HG03378 (cell line): Measurements from ENCODE around the gene SYNJ2.

ENCODE experiments used
- ATAC-seq: cut with Tn5 transposase; IDR thresholded peaks from one replicate; pipeline ENCODE4 v1.9.1; 2021; ENCODE audit warnings: mild to moderate bottlenecking, moderate library complexity; ENCODE audit not compliant: unreplicated experiment

SYNJ2 gene

GRCh38 chr6:157980288-157981131 lies 1.2 kb upstream of the SYNJ2 start:
- no peak for ATAC-seq

- peak; percentile 26 for ATAC-seq
Measured at GRCh38 chr6:157981132-157981394, 600 bp upstream of the SYNJ2 start.

DNA sequence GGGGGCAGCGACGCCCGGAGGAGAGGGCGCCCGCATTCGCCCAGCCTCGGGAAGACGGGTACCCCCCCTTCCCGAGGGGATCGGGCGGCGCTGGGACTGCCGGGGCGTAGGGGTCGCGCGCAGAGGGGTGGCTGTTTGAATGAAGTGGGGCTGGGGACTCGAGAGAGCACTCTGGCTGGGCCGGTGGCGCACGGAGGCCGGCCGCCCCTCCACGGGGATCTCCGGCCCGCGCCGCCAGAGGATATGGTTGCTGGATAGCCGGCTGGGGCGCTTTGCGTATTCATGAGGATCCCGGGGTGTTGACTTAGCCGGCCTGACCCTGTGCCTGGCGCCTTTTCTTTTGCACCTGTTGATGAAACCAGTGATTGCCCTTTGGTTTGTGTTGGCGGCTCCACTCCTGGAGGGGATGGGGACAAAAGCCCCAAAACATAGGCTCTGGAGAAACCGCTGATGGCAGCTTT lies 469 bp downstream of the SYNJ2 start:
- ATAC-seq: no peak

- no peak for ATAC-seq
Measured at GRCh38 chr6:157982563-157983405, 1.1 kb downstream of the SYNJ2 start.

DNA sequence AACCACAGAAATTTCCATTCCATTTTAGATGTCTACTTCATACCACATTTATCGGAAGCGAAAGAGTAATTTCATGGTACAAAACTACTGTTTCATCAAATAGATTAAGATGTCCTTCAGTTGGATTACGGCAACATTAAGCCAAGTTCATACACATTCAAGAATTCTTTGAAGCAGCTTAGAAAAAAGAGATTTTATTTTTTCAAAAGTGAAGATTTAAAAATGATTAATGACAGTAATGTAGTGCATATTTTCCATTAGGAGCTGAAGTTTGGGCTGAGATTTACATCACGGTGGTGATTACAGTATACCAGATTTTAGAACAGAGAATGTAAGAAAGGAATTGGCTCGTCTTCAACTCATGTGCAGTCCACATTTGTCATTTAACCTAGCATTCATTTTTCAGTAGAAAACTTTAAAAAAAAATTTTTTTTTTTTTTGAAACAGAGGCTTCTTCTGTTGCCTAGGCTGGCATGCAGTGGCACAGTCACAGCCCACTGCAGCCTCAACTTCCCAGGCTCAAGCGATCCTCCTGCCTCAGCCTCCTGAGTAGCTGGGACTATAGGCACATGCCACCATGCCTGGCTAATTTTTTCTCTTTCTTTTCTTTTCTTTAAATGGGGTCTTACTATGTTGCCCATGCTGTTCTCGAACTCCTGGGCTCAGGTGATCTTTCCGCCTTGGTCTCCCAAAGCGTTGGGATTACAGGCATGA lies 1.9 kb downstream of the SYNJ2 start:
- ATAC-seq: no peak

- no peak for ATAC-seq
Measured at GRCh38 chr6:157984128-157984527, 2.5 kb downstream of the SYNJ2 start.

DNA sequence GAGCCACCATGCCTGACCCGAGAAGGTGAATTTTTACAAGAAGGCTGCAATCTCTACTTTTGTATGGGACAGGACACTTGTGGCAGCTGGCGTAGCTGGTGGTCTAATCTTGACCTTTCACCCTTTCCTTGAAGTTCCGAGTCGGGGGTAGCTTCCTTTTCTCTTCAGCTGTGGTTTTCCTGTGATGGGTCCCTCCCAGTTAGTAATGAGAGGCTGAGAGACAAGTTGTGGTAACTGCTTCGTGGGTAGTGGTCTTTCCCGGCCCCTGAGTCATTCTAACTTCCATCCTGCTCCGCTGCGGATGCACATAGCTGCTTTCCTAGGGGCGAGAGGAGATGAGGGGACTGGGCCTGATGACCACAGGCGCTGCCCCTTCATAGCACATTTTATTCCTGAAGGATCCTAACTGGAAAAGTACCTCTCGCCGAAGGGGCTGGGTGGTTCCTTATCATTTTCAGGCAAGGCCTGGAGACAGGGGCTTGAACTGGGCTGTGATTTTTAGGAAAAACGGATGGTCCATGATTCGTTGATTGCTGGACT lies 3.1 kb downstream of the SYNJ2 start:
- no peak for ATAC-seq

DNA sequence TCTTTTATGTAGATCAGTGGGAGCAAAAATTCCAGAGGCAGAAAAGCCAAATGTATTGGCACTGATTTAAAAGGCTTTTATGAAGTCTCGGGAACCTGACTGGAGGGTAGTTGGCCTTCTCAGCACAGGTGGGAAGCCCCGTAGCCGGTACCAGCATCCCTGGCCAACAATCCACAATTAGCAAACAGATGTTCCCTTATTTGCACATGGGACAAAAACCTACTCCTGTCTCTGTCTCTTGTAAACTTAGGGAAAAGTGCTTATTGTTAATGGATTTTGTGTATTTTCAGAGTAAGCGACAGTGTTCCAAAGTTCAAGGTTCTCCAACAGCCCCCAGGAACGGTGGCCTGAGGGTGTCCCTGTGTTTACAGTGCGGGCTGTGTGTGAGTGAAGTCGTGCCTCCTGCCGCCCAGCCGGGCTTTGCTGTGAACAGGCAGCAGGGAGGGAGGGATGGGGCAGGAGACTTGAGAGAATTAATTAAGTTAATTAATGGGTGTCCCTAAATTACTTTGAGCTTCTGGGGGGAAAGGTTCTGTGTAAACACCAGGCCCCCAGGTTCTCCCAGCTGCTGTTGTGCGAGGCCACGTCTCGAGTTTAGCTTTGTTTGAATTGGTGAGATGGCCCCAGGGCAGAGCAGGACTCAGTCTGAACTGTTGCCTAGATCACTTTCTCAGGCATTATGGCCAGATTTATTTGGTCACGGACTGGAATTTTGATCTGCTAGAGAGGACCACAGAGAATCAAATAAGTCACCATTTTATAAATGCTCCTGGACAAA lies 3.9 kb downstream of the SYNJ2 start:
- no peak for ATAC-seq

DNA sequence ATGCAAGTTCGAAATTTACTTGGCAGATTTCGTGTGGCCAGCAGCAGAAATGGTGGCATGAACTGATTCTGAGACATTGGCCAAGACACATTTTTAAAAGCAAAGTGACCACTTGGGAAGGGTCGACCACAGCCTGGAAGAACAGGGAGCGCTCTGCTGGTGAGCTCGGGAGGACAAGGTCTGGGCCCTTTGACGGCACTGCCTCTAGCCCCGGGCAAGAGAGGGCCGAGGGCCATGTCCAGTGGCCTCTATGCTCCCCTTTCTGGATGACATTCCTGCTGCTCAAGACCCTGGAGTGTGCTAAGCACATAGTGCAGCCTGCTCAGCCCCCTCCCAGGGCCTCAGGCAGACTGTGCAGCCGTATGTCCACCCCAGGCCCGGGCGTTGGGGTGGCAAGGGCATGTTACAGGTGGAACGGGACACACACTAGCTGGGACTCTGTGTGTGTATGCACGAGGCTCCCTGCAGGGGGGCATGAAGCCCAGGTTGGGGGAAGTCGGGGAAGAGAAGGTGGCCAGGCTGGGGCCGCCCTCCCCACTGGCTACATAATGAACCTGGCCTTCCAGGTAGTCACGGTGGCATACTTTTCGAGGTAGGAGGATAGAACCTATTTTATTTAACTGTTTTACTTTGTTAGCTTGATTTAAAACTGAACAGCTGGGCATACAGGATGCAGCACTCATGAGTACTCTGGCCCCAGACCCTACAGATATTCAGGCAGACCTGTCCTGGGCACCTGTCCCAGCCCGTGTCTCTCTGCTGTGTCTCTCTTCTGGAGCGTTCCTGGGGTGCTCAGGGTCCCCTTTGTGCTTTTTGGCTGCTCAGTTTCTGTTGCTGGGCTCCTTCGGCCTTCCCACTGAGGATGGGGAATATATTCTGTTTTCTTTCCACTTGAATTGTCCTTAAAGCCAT lies 6.4 kb downstream of the SYNJ2 start:
- ATAC-seq: no peak

GRCh38 chr6:157988700-157989063 lies 7.0 kb downstream of the SYNJ2 start:
- ATAC-seq: no peak

GRCh38 chr6:157989541-157990289 lies 8.1 kb downstream of the SYNJ2 start:
- ATAC-seq: no peak

DNA sequence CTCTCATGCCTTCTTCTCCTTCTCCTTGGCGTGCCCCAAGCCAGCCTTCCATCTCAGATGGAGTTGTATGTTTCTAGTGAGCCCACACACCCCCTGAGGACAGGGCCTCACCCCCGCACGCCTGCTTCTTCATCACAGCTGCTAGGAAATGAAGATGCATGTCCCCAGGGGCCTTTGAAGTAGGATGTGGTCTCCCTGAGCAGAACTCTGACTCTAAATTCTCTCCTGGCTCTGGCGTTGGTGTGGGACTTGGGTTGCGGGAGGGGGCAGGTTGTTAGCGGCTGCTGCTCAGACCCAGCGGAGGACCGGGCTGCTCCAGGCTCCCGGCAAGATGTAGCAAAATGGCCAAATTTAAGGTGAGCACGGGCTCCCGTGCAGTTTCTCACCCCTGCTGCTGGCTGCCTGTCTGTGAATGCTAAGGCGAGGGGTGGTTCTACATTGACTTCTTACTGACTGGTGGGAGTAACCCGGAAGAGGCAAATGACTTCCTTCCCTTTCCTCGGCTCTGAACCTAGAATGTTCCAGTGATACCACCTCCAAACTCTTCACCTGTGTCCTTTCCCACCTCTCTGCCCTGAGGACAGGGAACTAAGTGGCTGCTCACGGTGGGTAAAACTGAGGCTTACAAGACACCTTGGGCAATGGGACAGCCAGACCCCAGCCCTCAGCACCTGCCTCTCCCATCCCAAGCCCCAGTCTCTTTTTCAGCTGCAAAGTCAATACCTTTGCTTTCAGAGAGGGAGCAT lies 8.8 kb downstream of the SYNJ2 start:
- peak; percentile 51 for ATAC-seq

- ATAC-seq: no peak
Measured at GRCh38 chr6:157991067-157991432, 9.4 kb downstream of the SYNJ2 start.

DNA sequence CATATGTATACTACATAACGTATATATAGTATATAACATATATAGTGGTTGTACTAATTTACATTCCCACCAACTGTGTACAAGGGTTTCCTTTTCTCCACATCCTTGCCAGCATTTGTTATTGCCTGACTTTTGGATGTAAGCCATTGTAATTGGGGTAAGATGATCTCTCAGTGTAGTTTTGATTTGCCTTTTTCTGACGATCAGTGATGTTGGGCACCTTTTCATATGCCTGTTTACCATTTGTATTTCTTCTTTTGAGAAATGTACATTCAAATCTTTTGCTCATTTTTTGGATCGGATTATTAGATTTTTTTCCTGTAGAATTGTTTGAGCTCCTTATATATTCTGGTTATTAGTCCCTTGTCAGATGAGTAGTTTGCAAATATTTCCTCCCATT lies 11.4 kb downstream of the SYNJ2 start:
- no peak for ATAC-seq

DNA sequence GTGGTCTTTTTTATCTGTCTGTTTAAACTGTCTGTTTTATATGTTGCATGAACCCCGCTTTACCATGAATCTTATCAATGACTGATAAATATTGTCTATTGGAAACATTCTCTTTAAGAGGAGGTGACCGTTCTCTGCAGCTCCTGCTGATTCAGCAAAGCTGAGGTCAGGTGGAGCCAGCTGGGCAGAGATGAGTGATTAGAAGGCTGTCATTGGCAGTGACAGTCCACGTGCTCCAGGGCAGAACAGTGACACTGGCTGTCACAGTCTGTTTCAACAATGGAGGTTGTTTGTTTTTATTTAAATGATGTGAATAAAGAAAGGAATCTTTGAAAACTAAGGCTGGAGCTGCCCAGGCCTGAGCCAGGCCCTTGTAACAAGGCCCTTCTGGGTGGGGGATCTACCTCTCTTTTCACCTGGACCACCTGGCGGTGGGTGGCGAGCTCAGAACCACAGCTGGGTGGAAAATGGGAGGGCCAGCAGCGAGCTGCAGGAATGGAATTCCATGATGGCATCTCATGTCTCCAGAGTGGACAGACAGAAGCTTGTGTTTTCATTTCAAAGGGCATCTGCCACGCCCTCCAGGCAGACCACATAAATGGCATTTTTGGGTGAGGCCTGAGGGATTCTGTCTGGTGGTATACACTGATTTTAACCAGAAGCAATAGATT lies 12.6 kb downstream of the SYNJ2 start:
- ATAC-seq: no peak

DNA sequence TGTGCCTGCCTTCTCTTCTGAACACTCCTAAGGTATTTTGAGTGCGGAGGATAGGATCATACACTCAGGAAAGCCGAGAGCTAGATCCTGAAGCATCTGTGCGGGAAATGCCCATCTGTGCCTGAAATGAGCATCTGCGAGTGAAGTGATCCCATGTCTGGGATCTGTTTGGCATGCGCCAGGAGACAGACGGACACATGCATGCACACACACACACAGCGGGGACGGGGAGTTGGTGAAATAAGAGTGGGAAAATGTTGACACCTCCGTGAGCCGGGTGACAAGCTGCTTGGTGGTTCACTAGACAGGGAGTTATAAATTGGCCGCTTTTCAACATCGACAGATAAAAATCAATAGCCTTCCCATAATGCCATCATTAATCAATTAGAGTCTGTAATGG lies 13.8 kb downstream of the SYNJ2 start:
- ATAC-seq: no peak

DNA sequence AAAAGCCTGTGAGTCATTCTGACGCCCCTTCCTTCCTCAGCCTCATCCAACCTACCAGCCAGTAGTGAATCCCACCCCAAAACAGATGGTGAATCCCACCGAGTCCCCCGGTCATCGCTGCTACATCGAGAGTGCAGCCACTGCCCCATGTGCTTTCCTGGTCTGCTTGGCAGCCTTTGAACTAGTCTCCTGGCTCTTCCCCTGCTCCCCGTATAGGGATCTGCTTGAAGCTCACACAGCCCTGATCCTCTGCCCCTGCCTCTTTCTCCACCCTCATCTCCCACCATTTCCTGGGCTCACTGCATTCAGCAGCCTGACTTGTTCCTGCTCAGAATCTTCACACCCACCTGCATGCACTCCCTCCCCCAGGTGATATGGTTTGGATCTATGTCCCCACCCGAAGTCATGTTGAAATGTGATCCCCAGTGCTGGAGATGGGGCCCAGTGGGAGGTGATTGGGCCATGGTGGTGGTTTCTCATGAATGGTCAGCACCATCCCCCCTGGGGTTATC lies 14.6 kb downstream of the SYNJ2 start:
- no peak for ATAC-seq
